ENCODE data around the gene WWOX.

- no peak for TF ChIP-seq CREB5 (CRISPR knock-in tag; IDR thresholded peaks at IDR 0.05; ENCODE audit: low read depth)
- TF ChIP-seq TOX (CRISPR knock-in tag; IDR thresholded peaks at IDR 0.05; ENCODE audit: borderline replicate concordance): no peak
- TF ChIP-seq RARB (CRISPR knock-in tag; IDR thresholded peaks at IDR 0.05): no peak
- no peak for TF ChIP-seq ZNF8 (CRISPR knock-in tag; IDR thresholded peaks at IDR 0.05)
- TF ChIP-seq GLIS3 (CRISPR knock-in tag; IDR thresholded peaks at IDR 0.05): no peak
- no peak for TF ChIP-seq OSR1 (CRISPR knock-in tag; IDR thresholded peaks at IDR 0.05)
- no peak for TF ChIP-seq ZNF565 (CRISPR knock-in tag; conservative IDR thresholded peaks at IDR 0.05; ENCODE audit: low read depth)
- no peak for TF ChIP-seq PATZ1 (CRISPR knock-in tag; IDR thresholded peaks at IDR 0.05; ENCODE audit: borderline replicate concordance)
- TF ChIP-seq ARNTL (CRISPR knock-in tag; IDR thresholded peaks at IDR 0.05; ENCODE audit: borderline replicate concordance, low read depth): no peak
These were observed 457.0 kb downstream of the WWOX start for GRCh38 chr16:78556421-78556820.

All from SK-N-SH treated with all-trans-retinoic acid at 6 μM for 48 hours (cell line).